ENCODE measurements around the gene DOCK4.

The DOCK4 gene

GRCh38 chr7:112161253-112162141 is 44.7 kb downstream of the DOCK4 start:
- DNase-seq (ENCODE audit: low spot score), result no peak

GRCh38 chr7:112160771-112161150 is 45.4 kb downstream of the DOCK4 start:
- no peak for DNase-seq (ENCODE audit: low spot score)

GRCh38 chr7:112160130-112160770 is 45.9 kb downstream of the DOCK4 start:
- no peak for DNase-seq (ENCODE audit: low spot score)

GRCh38 chr7:112159351-112159750 is 46.8 kb downstream of the DOCK4 start:
- no peak for DNase-seq (ENCODE audit: low spot score)

GRCh38 chr7:112157072-112157471 is 49.1 kb downstream of the DOCK4 start:
- no peak for DNase-seq (ENCODE audit: low spot score)

GRCh38 chr7:112156412-112156811 is 49.8 kb downstream of the DOCK4 start:
- no peak for DNase-seq (ENCODE audit: low spot score)

- DNase-seq (ENCODE audit: low spot score), result no peak
Observed at GRCh38 chr7:112154690-112155089, 51.5 kb downstream of the DOCK4 start.

- no peak for DNase-seq (ENCODE audit: low spot score)
Observed at GRCh38 chr7:112152186-112152585, 54.0 kb downstream of the DOCK4 start.

GRCh38 chr7:112150823-112151641 is 55.2 kb downstream of the DOCK4 start:
- no peak for DNase-seq (ENCODE audit: low spot score)

- no peak for DNase-seq (ENCODE audit: low spot score)
Observed at GRCh38 chr7:112149734-112150133, 56.5 kb downstream of the DOCK4 start.

GRCh38 chr7:112147793-112148361 is 58.3 kb downstream of the DOCK4 start:
- DNase-seq (ENCODE audit: low spot score), result no peak

- no peak for DNase-seq (ENCODE audit: low spot score)
Observed at GRCh38 chr7:112145206-112145605, 61.0 kb downstream of the DOCK4 start.

GRCh38 chr7:112144284-112145059 is 61.7 kb downstream of the DOCK4 start:
- no peak for DNase-seq (ENCODE audit: low spot score)

- DNase-seq (ENCODE audit: low spot score), result no peak
Observed at GRCh38 chr7:112143582-112143981, 62.6 kb downstream of the DOCK4 start.

- no peak for DNase-seq (ENCODE audit: low spot score)
Observed at GRCh38 chr7:112143136-112143535, 63.1 kb downstream of the DOCK4 start.

- no peak for DNase-seq (ENCODE audit: low spot score)
Observed at GRCh38 chr7:112140600-112140999, 65.6 kb downstream of the DOCK4 start.

GRCh38 chr7:112138938-112139337 is 67.3 kb downstream of the DOCK4 start:
- DNase-seq (ENCODE audit: low spot score), result no peak

GRCh38 chr7:112138325-112138852 is 67.8 kb downstream of the DOCK4 start:
- DNase-seq (ENCODE audit: low spot score), result no peak

GRCh38 chr7:112137141-112138101 is 68.8 kb downstream of the DOCK4 start:
- DNase-seq (ENCODE audit: low spot score), result no peak
